IPS DF 6.9 (cell line): ENCODE data around the gene PRRT3.
"Not testable (repeated sequence)": the region's sequence is repeated elsewhere in the genome, so short reads cannot be mapped to it uniquely, and the experiment has no call there.

Experiments
- DNase-seq: peaks from one replicate; pipeline ENCODE4 v3.0.0-alpha.2; 2013; ENCODE audit warnings: low read depth, low spot score
- H3K27ac ChIP-seq: one replicate; pipeline ENCODE4 v1.5.1; 2013; ENCODE audit warnings: low read length, control low read depth
- H3K27me3 ChIP-seq: 2 replicates; pipeline ENCODE4 v1.6.1; 2013; ENCODE audit warnings: mild to moderate bottlenecking, low read length; ENCODE audit not compliant: control insufficient read depth, insufficient read depth
- H3K36me3 ChIP-seq: 2 replicates; pipeline ENCODE4 v1.6.1; 2013; ENCODE audit warnings: low read length; ENCODE audit not compliant: control insufficient read depth, insufficient read depth
- H3K4me1 ChIP-seq: 2 replicates; pipeline ENCODE4 v1.6.1; 2013; ENCODE audit warnings: low read length; ENCODE audit not compliant: control insufficient read depth, insufficient read depth
- H3K4me3 ChIP-seq: 2 replicates; pipeline ENCODE4 v1.5.1; 2013; ENCODE audit warnings: mild to moderate bottlenecking, low read length
- H3K9me3 ChIP-seq: 2 replicates; pipeline ENCODE4 v1.6.1; 2013; ENCODE audit warnings: low read length, inconsistent platforms; ENCODE audit not compliant: control insufficient read depth, insufficient read depth
- WGBS: extraction: QIAGEN DNeasy Blood & Tissue Kit; methylation state at CpG from one replicate; pipeline ENCODE4 v1.1.7; 2013; ENCODE audit warnings: mixed read lengths, missing lambda C conversion rate; ENCODE audit not compliant: insufficient read length, insufficient coverage; 5-methylcytosine and 5-hydroxymethylcytosine counted together

The PRRT3 gene

DNA sequence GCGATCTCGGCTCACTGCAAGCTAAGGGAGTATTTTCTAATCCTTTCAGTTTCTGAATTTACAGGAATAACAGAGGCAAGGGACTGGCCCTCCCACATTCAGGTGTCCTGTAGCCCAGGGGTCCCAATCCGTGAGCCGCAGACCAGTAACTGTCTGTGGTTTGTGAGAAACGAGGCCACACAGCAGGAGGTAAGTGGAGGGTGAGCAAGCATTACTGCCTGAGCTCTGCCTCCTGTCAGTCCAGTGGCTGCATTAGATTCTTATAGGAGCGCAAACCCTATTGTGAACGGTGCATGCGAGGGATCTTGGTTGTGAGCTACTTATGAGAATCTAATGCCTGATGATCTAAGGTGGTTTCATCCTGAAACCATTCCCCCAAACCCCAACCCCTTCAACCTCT, 40.3 kb downstream of the PRRT3 start:
- no CpG with 5 or more reads among the region's 8 CpGs for WGBS
- H3K4me3 ChIP-seq, result no peak overlapping the region
- peaks cover 7% of the 10 kb centered on the region; the same call in 1 of the 2 replicates for H3K4me1 ChIP-seq
- DNase-seq, result no peak
- no peaks in the 10 kb centered on the region for H3K36me3 ChIP-seq
- H3K9me3 ChIP-seq, result no peaks in the 10 kb centered on the region
- no peak overlapping the region for H3K27ac ChIP-seq
- H3K27me3 ChIP-seq, result no peaks in the 10 kb centered on the region

DNA sequence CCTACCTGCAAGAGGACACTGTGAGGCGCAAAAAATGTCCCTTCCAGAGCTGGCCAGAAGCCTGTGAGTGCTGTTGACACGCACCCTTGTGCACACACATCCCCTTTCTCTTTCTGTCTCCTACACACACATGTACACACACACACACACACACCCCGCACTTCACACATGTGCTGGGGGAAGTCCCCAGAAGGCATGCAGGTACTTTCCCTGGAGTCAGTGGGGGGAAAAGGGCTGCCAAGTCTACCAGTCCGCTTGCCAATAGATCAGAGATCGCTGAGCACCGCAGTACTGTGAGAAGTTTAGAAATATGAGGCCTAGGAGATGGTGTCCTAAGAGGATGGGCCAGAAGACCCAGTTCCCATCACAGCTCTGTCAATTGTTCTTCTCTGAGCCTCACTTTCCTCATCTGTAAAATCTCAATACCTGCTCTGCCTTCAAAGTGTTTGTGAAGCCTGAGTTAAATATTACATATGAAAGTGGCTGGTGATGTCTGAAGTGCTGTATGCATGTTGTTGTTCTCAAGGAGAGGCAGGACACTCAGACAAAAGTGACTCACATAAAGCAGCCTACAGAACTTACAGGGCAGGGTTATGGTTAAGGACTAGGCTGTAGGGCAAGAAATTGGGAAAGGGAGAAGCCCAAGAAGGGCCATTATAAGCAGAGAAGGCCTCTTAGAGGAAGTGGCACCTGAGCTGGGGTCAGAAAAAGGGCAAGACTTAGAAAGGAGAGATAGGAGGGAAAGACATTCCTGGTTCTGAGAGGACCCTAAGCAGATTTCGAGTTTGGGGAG, 42.8 kb downstream of the PRRT3 start:
- DNase-seq, result no peak
- Histone ChIP-seq H3K27me3 (no peaks in the 10 kb centered on the region), H3K36me3 (no peaks in the 10 kb centered on the region), H3K4me1 (no peaks in the 10 kb centered on the region), H3K9me3 (no peaks in the 10 kb centered on the region), H3K27ac (no peak overlapping the region), H3K4me3 (no peak overlapping the region)
- WGBS, result no CpG with 5 or more reads among the region's 7 CpGs

GRCh38 chr3:9908286-9908685, 43.9 kb downstream of the PRRT3 start:
- no CpG with 5 or more reads among the region's 3 CpGs for WGBS
- no peak overlapping the region for H3K27ac ChIP-seq
- no peak for DNase-seq
- H3K4me3 ChIP-seq, result no peak overlapping the region
- no peaks in the 10 kb centered on the region for H3K27me3 ChIP-seq
- H3K4me1 ChIP-seq, result no peaks in the 10 kb centered on the region
- no peaks in the 10 kb centered on the region for H3K36me3 ChIP-seq
- H3K9me3 ChIP-seq, result no peaks in the 10 kb centered on the region

DNA sequence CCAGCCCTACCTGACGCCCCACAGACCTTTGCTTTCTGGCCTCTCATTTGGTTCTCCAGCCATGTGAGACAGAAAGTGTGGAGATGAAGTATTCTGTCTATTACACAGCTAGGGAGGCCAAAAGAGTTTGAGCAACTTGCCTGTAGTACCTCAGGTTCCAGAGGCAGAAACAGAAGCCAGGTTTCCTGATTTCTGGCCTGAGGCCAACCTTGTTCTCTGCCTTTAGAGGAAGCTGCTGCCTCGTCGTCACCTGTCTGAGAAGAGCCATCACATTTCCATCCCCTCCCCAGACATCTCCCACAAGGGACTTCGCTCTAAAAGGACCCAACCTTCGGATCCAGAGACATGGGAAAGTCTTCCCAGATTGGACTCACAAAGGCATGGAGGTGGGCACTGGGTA, 45.7 kb downstream of the PRRT3 start:
- no CpG with 5 or more reads among the region's 5 CpGs for WGBS
- no peak overlapping the region for H3K27ac ChIP-seq

GRCh38 chr3:9903904-9904303, 48.3 kb downstream of the PRRT3 start:
- no peak for DNase-seq
- no CpG with 5 or more reads among the region's 4 CpGs for whole genome bisulfite sequencing
- H3K27ac ChIP-seq, result no peak overlapping the region
- peaks cover 5% of the 10 kb centered on the region for H3K4me1 ChIP-seq
- no peak overlapping the region for H3K4me3 ChIP-seq
- no peaks in the 10 kb centered on the region for H3K36me3 ChIP-seq
- no peaks in the 10 kb centered on the region for H3K9me3 ChIP-seq
- H3K27me3 ChIP-seq, result no peaks in the 10 kb centered on the region

More for the DNA sequence above, 45.7 kb downstream of the PRRT3 start:
- Histone ChIP-seq H3K27me3 (no peaks in the 10 kb centered on the region), H3K4me1 (peaks cover 5% of the 10 kb centered on the region), H3K4me3 (no peak overlapping the region), H3K9me3 (no peaks in the 10 kb centered on the region), H3K36me3 (no peaks in the 10 kb centered on the region)
- DNase-seq, result no peak

GRCh38 chr3:9903238-9903624, 49.0 kb downstream of the PRRT3 start:
- peaks cover 5% of the 10 kb centered on the region for H3K4me1 ChIP-seq
- no peaks in the 10 kb centered on the region for H3K9me3 ChIP-seq
- WGBS, result no CpG with 5 or more reads among the region's 4 CpGs
- DNase-seq, result no peak
- no peaks in the 10 kb centered on the region for H3K36me3 ChIP-seq
- no peak overlapping the region for H3K27ac ChIP-seq
- H3K27me3 ChIP-seq, result no peaks in the 10 kb centered on the region
- no peak overlapping the region for H3K4me3 ChIP-seq

DNA sequence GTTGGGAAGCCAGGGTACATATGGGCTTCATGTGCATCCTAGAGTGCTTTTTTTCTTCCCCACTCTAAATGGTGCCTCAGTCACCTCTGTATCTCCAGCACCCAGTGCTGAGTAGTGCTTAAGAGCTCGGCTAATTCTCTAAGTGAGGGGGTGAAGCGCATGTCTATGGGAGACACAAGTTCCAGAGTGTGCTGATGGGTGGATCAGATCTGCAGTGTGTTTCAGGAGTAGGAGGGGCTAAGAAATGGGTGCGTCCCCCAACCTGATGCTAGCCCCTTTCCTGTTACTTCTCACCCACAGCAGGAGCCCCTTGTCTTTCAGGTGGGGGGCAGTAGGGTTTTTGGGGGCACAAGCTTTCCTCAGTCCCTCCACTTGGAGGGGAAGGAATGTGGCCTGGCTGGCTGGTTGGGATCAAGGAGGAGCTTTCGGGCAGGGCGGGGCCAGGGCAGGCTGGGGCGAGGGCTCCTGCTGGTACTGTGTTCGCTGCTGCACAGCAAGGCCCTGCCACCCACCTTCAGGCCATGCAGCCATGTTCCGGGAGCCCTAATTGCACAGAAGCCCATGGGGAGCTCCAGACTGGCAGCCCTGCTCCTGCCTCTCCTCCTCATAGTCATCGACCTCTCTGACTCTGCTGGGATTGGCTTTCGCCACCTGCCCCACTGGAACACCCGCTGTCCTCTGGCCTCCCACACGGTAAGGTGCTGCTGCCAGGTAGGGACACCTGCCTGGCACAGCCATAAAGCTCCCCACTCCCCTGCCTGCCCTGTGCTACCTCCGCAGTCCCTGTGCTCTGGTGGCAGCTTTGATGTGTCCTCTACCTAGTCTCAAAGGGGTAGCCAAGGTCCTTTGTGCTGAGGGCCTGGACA, 49.6 kb downstream of the PRRT3 start, which contains the start of gene IL17RE:
Gene IL17RE (plus strand): TSS at position 477 of the 866 bp plus-strand sequence. CDS start 85 bp downstream, at position 562.
- Histone ChIP-seq H3K27ac (no peak within 1 kb of the TSS), H3K36me3 (no peaks in the 10 kb centered on the region), H3K9me3 (no peaks in the 10 kb centered on the region), H3K4me3 (no peak within 1 kb of the TSS), H3K27me3 (no peaks in the 10 kb centered on the region), H3K4me1 (peaks cover 5% of the 10 kb centered on the region)
- DNase-seq, result no peak
- WGBS, result no CpG with 5 or more reads among the region's 13 CpGs

GRCh38 chr3:9901967-9902366, 50.2 kb downstream of the PRRT3 start:
- no CpG with 5 or more reads among the region's 5 CpGs for WGBS
- DNase-seq, result no peak
- Histone ChIP-seq H3K36me3 (no peaks in the 10 kb centered on the region), H3K27ac (no peak overlapping the region), H3K9me3 (no peaks in the 10 kb centered on the region), H3K4me3 (no peak overlapping the region), H3K27me3 (no peaks in the 10 kb centered on the region), H3K4me1 (peaks cover 5% of the 10 kb centered on the region)

- H3K4me3 ChIP-seq, H3K9me3 ChIP-seq, H3K4me1 ChIP-seq, DNase-seq, H3K27me3 ChIP-seq, H3K27ac ChIP-seq, H3K36me3 ChIP-seq: not testable (repeated sequence)
- no CpG with 5 or more reads among the region's 6 CpGs for WGBS
These were observed 51.2 kb downstream of the PRRT3 start for GRCh38 chr3:9900965-9901415.

DNA sequence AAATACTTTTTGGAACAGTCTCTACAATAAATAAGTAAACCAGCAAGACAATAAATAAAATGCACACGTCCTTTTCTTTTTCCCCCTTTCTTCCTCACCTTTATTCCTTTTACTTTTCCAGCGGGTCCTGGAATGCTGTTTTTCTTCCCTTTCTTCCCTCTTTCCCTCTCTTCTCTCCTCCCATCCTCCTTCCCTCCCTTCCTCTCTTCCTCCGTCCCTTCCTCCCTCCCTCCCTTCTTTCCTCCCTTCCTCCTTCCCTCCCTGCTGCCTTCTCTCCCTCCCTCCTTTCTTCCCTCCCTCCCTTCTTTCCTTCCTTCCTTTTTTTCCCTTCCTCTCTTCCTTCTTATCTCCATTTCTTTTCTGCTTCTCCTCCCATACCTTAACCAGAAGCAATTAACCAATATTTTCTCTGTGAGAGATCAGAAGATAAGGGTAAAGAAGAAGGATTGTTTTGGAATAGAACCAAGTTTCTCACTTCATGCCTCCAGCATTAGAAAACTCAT, 52.9 kb downstream of the PRRT3 start:
- Histone ChIP-seq H3K27ac (no peak overlapping the region), H3K4me1 (peaks cover 5% of the 10 kb centered on the region), H3K36me3 (no peaks in the 10 kb centered on the region), H3K9me3 (no peaks in the 10 kb centered on the region), H3K4me3 (no peak overlapping the region), H3K27me3 (no peaks in the 10 kb centered on the region)
- WGBS, result 100% methylated on average over 1 of the region's 3 CpGs
- DNase-seq, result no peak
